NCI-H526 (cell line): ENCODE measurements around the gene CTDSPL.

ENCODE experiments used
- DNase-seq, 2 experiments: peaks; one replicate each; lab custom pipeline; 2025; lab: John Stamatoyannopoulos, UW

The CTDSPL gene

DNA sequence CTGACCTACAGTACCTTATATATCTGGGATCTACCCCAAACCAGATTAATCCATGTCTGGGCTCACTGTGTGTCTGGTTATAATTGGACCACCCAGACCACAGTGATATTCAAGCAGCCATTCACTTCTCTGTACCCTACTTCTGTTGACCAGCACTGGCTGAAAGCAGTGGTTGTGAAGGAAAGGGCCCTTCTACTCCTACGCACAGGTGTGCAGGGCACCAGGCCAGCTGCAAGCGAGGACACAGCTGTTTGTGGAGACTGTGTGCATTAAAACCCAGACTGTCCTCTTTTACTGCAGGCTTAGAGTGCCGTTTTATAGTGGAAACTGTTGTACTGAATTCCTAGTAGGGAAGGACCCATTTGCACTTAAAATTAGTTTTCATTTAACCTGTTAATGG, 29.5 kb downstream of the CTDSPL start:
- DNase-seq = no peak

DNA sequence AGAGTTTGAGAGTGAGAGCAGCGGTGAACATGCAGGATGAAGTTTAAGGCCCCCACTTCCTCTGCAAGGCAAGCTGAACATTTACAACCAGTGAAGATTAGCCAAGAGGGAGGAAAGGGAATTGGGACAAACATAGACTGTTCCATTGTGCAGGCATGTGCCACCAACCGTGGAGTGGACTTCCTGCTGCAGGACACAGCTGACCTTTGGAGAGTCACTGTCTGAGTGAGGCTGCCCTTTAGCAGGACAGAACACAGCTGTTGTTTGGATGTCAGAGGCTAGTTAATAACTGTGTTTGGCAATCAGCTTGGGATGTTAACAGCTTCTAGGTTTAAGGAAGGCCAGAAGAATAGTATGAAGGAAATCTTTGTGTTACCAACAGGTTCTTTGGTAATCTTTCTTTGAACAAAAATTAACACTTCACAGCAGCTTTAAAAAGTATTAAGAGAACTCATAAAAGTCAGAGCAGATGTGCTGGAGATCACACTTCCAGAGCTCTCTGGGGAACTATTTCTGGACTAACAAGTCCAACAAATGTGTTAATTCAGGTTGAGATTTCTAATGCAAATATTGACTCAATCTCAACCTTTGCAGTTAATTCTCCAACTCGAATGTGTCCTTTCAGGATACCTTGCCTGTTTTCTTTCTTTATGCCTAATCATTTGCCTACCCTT, 31.4 kb downstream of the CTDSPL start:
- DNase-seq = no peak

DNA sequence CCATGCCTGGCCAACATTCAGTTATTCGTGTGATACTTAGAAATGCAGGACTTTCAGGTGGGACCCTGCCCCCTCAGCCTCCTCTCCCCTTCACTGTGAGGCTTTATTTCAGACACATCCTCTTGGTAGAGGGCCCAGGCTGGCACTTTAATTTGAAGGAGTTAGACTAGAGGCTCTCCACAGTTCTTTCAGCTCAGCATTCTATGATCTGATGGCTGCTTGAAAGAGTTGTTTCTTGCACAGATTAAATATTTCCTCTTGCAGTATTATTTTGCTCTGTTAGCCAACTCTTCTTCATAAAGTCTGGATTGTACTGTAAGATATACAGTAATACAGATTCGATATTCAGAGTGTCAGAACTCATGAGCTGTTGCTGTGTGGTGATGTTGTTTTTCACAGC, 35.1 kb downstream of the CTDSPL start:
- no peak for DNase-seq

DNA sequence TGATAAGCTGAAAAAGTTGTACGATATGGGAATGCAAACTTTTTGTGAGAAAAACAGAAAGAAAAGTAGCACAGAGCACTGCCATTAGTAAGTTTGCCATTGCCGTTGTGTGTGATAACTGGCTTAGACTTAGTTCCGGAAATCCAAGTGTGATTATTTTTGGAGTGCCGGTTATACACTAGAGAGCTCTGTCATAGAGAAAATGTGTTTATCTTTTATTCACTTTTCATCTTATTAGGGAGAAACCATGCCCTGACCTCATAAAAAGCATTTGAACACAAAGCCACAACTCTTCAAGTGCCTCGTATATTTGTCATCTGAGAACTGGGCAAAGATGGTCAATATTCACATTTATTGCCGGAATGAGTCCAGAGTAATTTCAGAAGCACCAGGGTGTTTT, 36.1 kb downstream of the CTDSPL start:
- DNase-seq = no peak

GRCh38 chr3:37898424-37898823, 36.7 kb downstream of the CTDSPL start:
- DNase-seq = no peak

GRCh38 chr3:37899101-37899707, 37.5 kb downstream of the CTDSPL start:
- DNase-seq = no peak

DNA sequence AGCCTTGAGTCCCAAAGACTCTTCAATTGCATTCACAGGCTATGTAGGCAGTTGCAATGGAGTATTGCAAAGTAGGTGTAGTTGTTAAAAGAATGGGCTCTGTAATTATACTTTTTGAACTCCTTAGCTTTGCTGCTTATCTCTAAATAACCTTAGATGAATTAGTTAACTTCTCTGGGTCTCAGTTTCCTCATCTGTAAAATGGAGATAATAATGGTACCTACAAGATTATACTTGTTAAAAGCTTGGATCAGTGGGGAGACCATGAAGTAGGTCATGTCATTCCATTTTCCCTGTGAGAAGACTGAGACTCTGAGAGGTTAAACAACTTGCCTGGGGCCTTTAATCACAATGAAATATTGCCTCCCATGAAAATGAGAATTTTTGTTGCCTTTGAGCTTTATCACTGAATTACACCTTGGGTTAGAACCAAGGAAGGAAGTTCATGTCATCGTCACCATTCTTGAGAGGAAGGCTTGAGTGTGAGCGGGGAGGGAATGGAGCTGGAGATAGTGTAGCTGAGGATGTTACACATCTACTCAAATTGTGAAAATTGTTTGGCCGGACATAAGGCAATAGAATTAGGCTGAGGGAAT, 38.1 kb downstream of the CTDSPL start:
- DNase-seq = no peak

DNA sequence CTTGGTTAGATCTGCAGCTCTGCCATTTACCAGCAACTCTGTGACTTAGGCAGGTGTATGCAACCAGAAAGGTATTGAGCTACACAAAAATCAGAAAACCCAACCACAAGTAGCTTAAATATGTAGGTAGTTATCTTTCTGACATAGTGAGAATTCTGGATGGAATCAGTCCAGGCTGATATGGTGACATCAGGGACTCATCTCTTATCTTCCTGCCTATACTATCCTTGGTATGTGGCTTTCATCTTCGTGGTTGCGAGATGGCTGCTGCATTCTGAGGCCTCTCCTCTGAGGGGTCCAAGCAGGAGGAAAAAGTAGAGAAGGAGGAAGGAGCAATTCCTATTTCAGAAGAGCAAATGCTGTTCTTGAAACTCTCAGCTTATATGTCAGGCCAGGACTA, 40.0 kb downstream of the CTDSPL start:
- DNase-seq = no peak

- no peak for DNase-seq
Observed at GRCh38 chr3:37902674-37903073, 41.0 kb downstream of the CTDSPL start.

GRCh38 chr3:37903320-37903719, 41.6 kb downstream of the CTDSPL start:
- DNase-seq = no peak

GRCh38 chr3:37903734-37904133, 42.1 kb downstream of the CTDSPL start:
- DNase-seq = no peak

DNA sequence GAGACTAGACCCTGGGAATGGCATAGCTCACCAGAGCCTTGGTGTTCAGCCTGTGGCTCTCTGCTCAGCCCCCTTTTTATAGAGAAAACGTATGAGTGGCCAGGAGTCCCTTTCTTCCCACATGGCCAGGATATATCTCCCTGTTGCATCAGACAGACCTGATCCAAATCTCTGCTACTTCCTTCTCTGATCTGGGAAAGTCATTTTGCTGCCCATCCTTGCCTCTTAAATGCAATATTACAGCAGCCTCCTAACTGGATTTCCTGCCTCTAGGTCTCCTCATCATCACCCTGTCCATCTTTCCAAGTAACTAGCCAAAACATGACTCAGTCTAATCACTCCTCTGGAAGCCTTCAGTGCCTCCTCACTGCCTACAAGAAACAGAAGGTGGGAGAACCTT, 42.9 kb downstream of the CTDSPL start:
- no peak for DNase-seq

GRCh38 chr3:37905346-37905745, 43.7 kb downstream of the CTDSPL start:
- no peak for DNase-seq

DNA sequence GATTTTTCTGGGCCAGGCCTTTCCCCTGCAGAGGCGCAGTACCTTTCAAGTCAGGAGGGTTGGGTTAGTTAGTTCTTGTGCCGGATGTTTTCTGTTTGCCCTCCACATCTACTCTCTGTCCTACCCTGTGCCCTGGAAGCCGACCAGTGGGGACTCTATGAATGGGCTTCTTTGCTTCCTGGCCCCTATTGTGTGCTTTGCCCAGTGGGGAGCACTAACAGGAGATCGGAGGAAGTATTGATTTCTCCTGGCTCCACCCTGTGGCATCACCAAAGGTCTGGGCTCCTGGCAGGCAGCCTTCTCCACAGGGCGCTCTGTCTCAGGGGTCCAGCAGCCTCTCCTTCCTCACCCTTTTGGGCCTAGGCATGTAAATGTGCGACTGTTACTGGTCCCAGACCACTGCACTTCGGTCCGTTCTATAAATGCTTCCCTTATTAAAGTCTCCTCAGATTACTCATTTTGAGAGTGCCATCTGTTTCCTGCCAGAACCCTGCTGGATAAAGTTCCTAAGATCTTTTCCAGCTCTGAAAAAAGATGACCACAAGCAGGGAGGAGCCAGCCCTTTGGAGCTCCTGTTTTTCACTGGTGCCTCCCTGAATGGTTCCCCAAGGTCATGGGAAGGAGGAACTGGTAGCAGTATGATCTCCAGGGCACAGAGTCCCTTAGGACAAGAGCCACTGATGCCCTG, 44.5 kb downstream of the CTDSPL start:
- no peak for DNase-seq

DNA sequence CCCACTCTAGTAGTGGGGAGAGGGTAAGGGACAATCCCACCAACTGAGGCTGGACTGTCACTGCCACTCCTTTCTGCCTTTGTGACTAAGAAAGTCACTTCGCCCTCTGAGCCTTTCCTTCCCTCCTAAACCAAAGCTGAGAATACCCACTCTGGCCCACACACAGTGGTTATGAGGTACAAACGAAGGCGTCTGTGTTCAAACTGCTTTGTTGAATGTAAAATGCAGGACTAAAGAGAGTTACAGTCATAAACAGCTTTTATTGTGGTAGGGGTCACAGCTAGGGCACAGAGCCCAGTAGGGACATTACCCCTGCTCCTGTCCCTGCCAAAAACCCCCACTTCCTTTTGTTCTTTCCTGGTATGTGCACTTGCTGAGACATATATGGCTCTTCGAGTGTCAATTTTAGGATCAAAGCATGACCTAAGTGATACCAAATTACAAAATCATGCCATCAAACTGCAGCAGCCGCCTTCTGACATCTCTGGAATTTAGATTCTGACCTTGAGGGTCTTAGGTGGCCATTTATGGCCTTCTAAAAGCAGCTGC, 45.1 kb downstream of the CTDSPL start:
- DNase-seq = no peak

DNA sequence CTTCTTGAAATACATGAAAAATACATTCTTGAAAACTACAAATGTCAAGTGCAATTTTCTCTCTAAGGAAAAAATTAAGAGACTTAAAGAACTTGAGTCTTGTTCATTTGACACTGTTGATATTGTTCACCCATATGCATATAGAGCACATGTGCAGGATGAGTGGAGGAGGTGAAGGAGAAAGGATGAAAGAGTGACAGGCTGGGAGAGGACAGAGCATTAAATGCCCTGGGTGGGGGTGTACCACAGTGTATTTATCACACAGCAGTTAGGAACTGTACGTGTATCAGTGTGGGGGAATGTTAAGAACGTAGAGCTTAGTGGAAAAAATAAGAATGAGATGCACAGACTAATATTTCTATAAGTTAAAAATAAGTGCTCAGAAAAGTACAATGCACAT, 45.7 kb downstream of the CTDSPL start:
- DNase-seq = no peak

DNA sequence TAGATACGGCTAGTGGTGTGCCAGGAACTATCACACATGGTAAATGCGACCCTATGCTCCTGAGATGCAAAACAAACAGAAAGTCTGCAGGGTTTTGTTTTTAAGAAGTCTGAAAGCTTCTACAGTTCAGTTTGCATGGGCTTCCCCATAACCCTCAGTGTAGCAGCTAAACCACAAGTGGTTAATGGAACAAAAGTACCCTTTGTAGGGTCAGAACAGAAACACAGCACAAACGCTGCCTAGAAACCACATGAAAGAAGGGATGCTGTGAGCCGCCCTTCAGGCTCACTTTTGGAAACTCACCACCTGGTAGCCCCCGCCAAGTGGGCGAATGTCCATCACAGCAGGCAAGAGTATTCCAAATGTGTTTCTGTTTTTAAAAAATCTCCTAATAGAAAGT, 46.2 kb downstream of the CTDSPL start:
- no peak for DNase-seq

GRCh38 chr3:37909067-37909911, 47.6 kb downstream of the CTDSPL start:
- no peak for DNase-seq

- no peak for DNase-seq
Observed at GRCh38 chr3:37910671-37911400, 49.2 kb downstream of the CTDSPL start.

DNA sequence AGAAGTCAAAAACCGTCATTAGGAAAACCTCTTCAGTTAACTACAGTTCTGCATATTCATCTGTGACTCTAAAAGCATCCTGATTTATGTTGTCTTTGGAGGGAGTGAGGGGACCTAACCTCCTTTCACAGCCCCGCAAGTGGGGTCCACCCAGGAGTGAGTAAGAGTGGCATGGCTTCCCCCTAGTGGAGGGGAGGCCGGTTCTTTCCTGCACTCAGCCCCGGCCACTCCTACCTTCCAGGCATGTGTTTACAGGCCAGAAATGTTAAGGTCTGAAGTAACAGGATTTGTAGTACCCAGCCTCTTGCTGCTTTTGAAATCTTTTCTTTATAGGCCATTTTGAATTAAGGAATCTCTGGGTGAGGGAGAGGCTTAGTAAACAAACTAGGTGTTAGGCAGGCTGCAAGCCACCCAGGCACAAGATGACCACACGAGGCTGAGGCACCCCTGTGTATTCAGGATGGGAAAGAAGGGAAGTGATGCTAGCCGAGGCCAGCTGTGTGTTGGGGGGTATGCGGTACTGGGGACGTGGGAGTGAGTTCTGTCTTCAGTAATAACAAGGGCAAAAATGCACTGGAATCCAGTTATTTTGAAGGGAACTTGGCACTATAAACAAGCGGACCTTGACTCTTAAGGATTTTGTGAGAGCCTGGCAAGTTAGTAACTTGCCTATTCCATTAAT, 50.5 kb downstream of the CTDSPL start:
- DNase-seq = no peak

- no peak for DNase-seq
Observed at GRCh38 chr3:37913522-37913921, 51.8 kb downstream of the CTDSPL start.
